ENCODE results near the gene UBN1.

Gene UBN1

GRCh38 chr16:4846901-4847773, at the start of gene UBN1, which contains the start of gene GLYR1:
Gene UBN1 (plus strand): TSS chr16:4847481. CDS start chr16:4852918, 5,437 bp downstream.
Gene GLYR1 (minus strand): TSS chr16:4847288. CDS start chr16:4847265, 23 bp downstream.
- DNase-seq (ENCODE audit: low spot score): peak; percentile 100
- H3K4me1 Mint-ChIP-seq (ENCODE audit: low read depth): peaks cover 47% of the 10 kb centered on the region
- peak within 1 kb of the TSS; percentile 92 for H3K4me3 Mint-ChIP-seq
- peak within 1 kb of the TSS; percentile 87 for H3K27ac Mint-ChIP-seq
- peaks cover 37% of the 10 kb centered on the region for H3K36me3 Mint-ChIP-seq (ENCODE audit: low read depth)
- H3K27me3 Mint-ChIP-seq (ENCODE audit: low read depth): no peaks in the 10 kb centered on the region
- no peaks in the 10 kb centered on the region for H3K9me3 Mint-ChIP-seq

- no peaks in the 10 kb centered on the region for H3K36me3 Mint-ChIP-seq (ENCODE audit: low read depth)
- no peak overlapping the region for H3K27ac Mint-ChIP-seq
- H3K27me3 Mint-ChIP-seq (ENCODE audit: low read depth): no peaks in the 10 kb centered on the region
- no peaks in the 10 kb centered on the region for H3K9me3 Mint-ChIP-seq
- peaks cover 4% of the 10 kb centered on the region for H3K4me1 Mint-ChIP-seq (ENCODE audit: low read depth)
- no peak for DNase-seq (ENCODE audit: low spot score)
- no peak overlapping the region for H3K4me3 Mint-ChIP-seq
These were observed 49.5 kb upstream of the UBN1 start for GRCh38 chr16:4797805-4798252.

GRCh38 chr16:4798456-4798855, 48.8 kb upstream of the UBN1 start:
- no peak for DNase-seq (ENCODE audit: low spot score)
- Mint-ChIP-seq H3K27ac (no peak overlapping the region), H3K27me3 (ENCODE audit: low read depth) (no peaks in the 10 kb centered on the region), H3K36me3 (ENCODE audit: low read depth) (no peaks in the 10 kb centered on the region), H3K4me1 (ENCODE audit: low read depth) (peaks cover 8% of the 10 kb centered on the region), H3K4me3 (no peak overlapping the region), H3K9me3 (no peaks in the 10 kb centered on the region)

- Mint-ChIP-seq H3K4me3 (no peak overlapping the region), H3K4me1 (ENCODE audit: low read depth) (peaks cover 8% of the 10 kb centered on the region), H3K36me3 (ENCODE audit: low read depth) (peaks cover 6% of the 10 kb centered on the region), H3K27me3 (ENCODE audit: low read depth) (no peaks in the 10 kb centered on the region), H3K9me3 (no peaks in the 10 kb centered on the region), H3K27ac (no peak overlapping the region)
- no peak for DNase-seq (ENCODE audit: low spot score)
These were observed 48.0 kb upstream of the UBN1 start for GRCh38 chr16:4799171-4799855.

GRCh38 chr16:4800290-4801041, 46.8 kb upstream of the UBN1 start:
- H3K27me3 Mint-ChIP-seq (ENCODE audit: low read depth): no peaks in the 10 kb centered on the region
- peak overlapping the region; percentile 50 for H3K4me3 Mint-ChIP-seq
- no peaks in the 10 kb centered on the region for H3K9me3 Mint-ChIP-seq
- H3K4me1 Mint-ChIP-seq (ENCODE audit: low read depth): peaks cover 8% of the 10 kb centered on the region
- no peak for DNase-seq (ENCODE audit: low spot score)
- peaks cover 12% of the 10 kb centered on the region for H3K36me3 Mint-ChIP-seq (ENCODE audit: low read depth)
- H3K27ac Mint-ChIP-seq: peak overlapping the region; percentile 15

GRCh38 chr16:4801051-4801961, 46.0 kb upstream of the UBN1 start:
- peaks cover 17% of the 10 kb centered on the region for H3K36me3 Mint-ChIP-seq (ENCODE audit: low read depth)

GRCh38 chr16:4801962-4802658, 45.2 kb upstream of the UBN1 start, which contains the start of gene ROGDI:
Gene ROGDI (minus strand): TSS chr16:4802633. CDS start chr16:4802571, 62 bp downstream.
- Mint-ChIP-seq H3K4me1 (ENCODE audit: low read depth) (peaks cover 8% of the 10 kb centered on the region), H3K4me3 (peak within 1 kb of the TSS; percentile 86), H3K36me3 (ENCODE audit: low read depth) (peaks cover 20% of the 10 kb centered on the region), H3K27me3 (ENCODE audit: low read depth) (no peaks in the 10 kb centered on the region), H3K27ac (peak within 1 kb of the TSS; percentile 67), H3K9me3 (no peaks in the 10 kb centered on the region)
- peak; percentile 71 for DNase-seq (ENCODE audit: low spot score)

More at GRCh38 chr16:4801051-4801961, 46.0 kb upstream of the UBN1 start:
- H3K4me1 Mint-ChIP-seq (ENCODE audit: low read depth): peaks cover 8% of the 10 kb centered on the region
- peak overlapping the region; percentile 82 for H3K4me3 Mint-ChIP-seq
- H3K27ac Mint-ChIP-seq: peak overlapping the region; percentile 67
- no peak for DNase-seq (ENCODE audit: low spot score)
- no peaks in the 10 kb centered on the region for H3K27me3 Mint-ChIP-seq (ENCODE audit: low read depth)
- no peaks in the 10 kb centered on the region for H3K9me3 Mint-ChIP-seq

GRCh38 chr16:4802659-4803287, 44.5 kb upstream of the UBN1 start:
- H3K4me1 Mint-ChIP-seq (ENCODE audit: low read depth): peaks cover 8% of the 10 kb centered on the region
- H3K4me3 Mint-ChIP-seq: peak overlapping the region; percentile 86
- no peaks in the 10 kb centered on the region for H3K27me3 Mint-ChIP-seq (ENCODE audit: low read depth)
- no peaks in the 10 kb centered on the region for H3K9me3 Mint-ChIP-seq
- peak; percentile 91 for DNase-seq (ENCODE audit: low spot score)
- H3K27ac Mint-ChIP-seq: peak overlapping the region; percentile 55
- H3K36me3 Mint-ChIP-seq (ENCODE audit: low read depth): peaks cover 26% of the 10 kb centered on the region

GRCh38 chr16:4803401-4803844, 43.9 kb upstream of the UBN1 start:
- peak overlapping the region; percentile 86 for H3K4me3 Mint-ChIP-seq
- H3K36me3 Mint-ChIP-seq (ENCODE audit: low read depth): peaks cover 26% of the 10 kb centered on the region
- DNase-seq (ENCODE audit: low spot score): no peak
- no peaks in the 10 kb centered on the region for H3K27me3 Mint-ChIP-seq (ENCODE audit: low read depth)
- H3K9me3 Mint-ChIP-seq: no peaks in the 10 kb centered on the region
- H3K27ac Mint-ChIP-seq: no peak overlapping the region
- peaks cover 8% of the 10 kb centered on the region for H3K4me1 Mint-ChIP-seq (ENCODE audit: low read depth)

- Mint-ChIP-seq H3K4me1 (ENCODE audit: low read depth) (peaks cover 8% of the 10 kb centered on the region), H3K9me3 (no peaks in the 10 kb centered on the region), H3K27me3 (ENCODE audit: low read depth) (no peaks in the 10 kb centered on the region), H3K36me3 (ENCODE audit: low read depth) (peaks cover 29% of the 10 kb centered on the region), H3K27ac (no peak overlapping the region), H3K4me3 (peak overlapping the region; percentile 36)
- DNase-seq (ENCODE audit: low spot score): no peak
These were observed 43.2 kb upstream of the UBN1 start for GRCh38 chr16:4803898-4804762.

- DNase-seq (ENCODE audit: low spot score): no peak
- H3K27me3 Mint-ChIP-seq (ENCODE audit: low read depth): no peaks in the 10 kb centered on the region
- peaks cover 29% of the 10 kb centered on the region for H3K36me3 Mint-ChIP-seq (ENCODE audit: low read depth)
- H3K4me3 Mint-ChIP-seq: no peak overlapping the region
- H3K4me1 Mint-ChIP-seq (ENCODE audit: low read depth): peaks cover 8% of the 10 kb centered on the region
- H3K27ac Mint-ChIP-seq: no peak overlapping the region
- no peaks in the 10 kb centered on the region for H3K9me3 Mint-ChIP-seq
These were observed 42.0 kb upstream of the UBN1 start for GRCh38 chr16:4805231-4805630.

Measured in T-helper 2 cell treated with Interferon-gamma antibody and Interleukin-4, amounts not matched to agents 5 μg/mL and 100 μg/mL, for 36 hours (primary cell).